ENCODE measurements around the gene KCNN2. TPM values are rescaled to one million over a fixed set of nuclear protein-coding genes. Genes with fewer than 3 reads are reported as not detected.

KCNN2 gene
- total and polyA plus RNA-seq, 2 of the 4 experiments (the other 2 are of a cell fraction) = 2.2 to 8.8 TPM

DNA sequence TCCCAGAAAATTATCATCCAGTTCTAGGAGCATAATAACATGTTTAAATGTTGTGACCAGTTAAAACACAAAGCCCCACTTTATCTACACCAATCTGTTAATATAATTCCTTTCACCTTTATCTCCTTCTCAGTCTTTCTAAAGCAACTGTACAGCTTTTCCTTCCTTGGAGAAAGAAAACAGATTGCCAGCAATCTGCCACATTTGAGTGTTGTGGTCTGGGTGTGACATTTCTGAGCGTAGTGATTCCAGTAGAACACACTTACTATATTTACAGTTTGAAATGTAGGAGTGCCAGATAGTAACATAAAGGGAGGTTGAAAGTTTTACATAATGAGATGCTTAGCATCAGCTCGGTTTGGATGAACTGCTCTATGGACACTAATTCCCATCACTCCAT is 76.1 kb downstream of the KCNN2 start:
- H4K8ac ChIP-seq (ENCODE audit: low read depth in 2 of 2, low read length in 2 of 2) = no peak overlapping the region
- ChIA-PET POLR2A (ENCODE audit: unreplicated experiment) (no interaction called here), CTCF (interaction anchor here (0.6 to 0.7 kb wide), 2 partner anchors 38 to 808 kb away, joined by 3 to 4 read pairs; no protein-coding TSS in a partner anchor)
- no peak overlapping the region for H3K4me3 ChIP-seq (ENCODE audit: insufficient read depth, low read depth, low read length)
- TF ChIP-seq CEBPB (IDR thresholded peaks at IDR 0.05; ENCODE audit: low read depth, low read length) = no peak
- TF ChIP-seq MAFK (IDR thresholded peaks at IDR 0.05; ENCODE audit: low read depth, low read length) = no peak
- TF ChIP-seq CHD1 (IDR thresholded peaks at IDR 0.05; ENCODE audit: low read depth, low read length) = no peak
- TF ChIP-seq, protein P1, sequence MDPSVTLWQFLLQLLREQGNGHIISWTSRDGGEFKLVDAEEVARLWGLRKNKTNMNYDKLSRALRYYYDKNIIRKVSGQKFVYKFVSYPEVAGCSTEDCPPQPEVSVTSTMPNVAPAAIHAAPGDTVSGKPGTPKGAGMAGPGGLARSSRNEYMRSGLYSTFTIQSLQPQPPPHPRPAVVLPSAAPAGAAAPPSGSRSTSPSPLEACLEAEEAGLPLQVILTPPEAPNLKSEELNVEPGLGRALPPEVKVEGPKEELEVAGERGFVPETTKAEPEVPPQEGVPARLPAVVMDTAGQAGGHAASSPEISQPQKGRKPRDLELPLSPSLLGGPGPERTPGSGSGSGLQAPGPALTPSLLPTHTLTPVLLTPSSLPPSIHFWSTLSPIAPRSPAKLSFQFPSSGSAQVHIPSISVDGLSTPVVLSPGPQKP (IDR thresholded peaks at IDR 0.05; ENCODE audit: borderline replicate concordance, low read depth, low read length) = no peak
- no peak for TF ChIP-seq POLR2A (IDR thresholded peaks at IDR 0.05; ENCODE audit: low read depth, low read length)
- TF ChIP-seq, protein P2, sequence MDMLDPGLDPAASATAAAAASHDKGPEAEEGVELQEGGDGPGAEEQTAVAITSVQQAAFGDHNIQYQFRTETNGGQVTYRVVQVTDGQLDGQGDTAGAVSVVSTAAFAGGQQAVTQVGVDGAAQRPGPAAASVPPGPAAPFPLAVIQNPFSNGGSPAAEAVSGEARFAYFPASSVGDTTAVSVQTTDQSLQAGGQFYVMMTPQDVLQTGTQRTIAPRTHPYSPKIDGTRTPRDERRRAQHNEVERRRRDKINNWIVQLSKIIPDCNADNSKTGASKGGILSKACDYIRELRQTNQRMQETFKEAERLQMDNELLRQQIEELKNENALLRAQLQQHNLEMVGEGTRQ (IDR thresholded peaks at IDR 0.05; ENCODE audit: low read depth, low read length) = no peak
- no peak for TF ChIP-seq FOS (IDR thresholded peaks at IDR 0.05; ENCODE audit: low read depth, low read length)
- TF ChIP-seq SMC3 (IDR thresholded peaks at IDR 0.05; ENCODE audit: low read depth, low read length) = no peak
- no peak for TF ChIP-seq BHLHE40 (IDR thresholded peaks at IDR 0.05; ENCODE audit: low read depth, low read length)
- TF ChIP-seq MXI1 (IDR thresholded peaks at IDR 0.05; ENCODE audit: borderline replicate concordance, low read depth, low read length) = no peak
- H2AK9ac ChIP-seq (replicated peaks; ENCODE audit: low read depth, low read length, poor library complexity) = no peak overlapping the region
- H2BK20ac ChIP-seq (ENCODE audit: low read depth, low read length) = no peak overlapping the region
- H3K23ac ChIP-seq (ENCODE audit: low read depth, low read length) = no peak overlapping the region
- dilution Hi-C loops (cut with HindIII; ENCODE audit: low sequenced_read_pairs, unreplicated experiment) = no loop called here
- in situ Hi-C loops (cut with MboI; ENCODE audit: low sequenced_read_pairs) = no loop called here
- H3K9me1 ChIP-seq (ENCODE audit: insufficient read depth, low read length) = no peaks in the 10 kb centered on the region
- H2AK5ac ChIP-seq (ENCODE audit: low read depth, low read length) = no peak overlapping the region
- H3K27me3 ChIP-seq (ENCODE audit: control insufficient read depth, insufficient read depth, low read length) = no peaks in the 10 kb centered on the region
- H3K4me1 ChIP-seq (ENCODE audit: control insufficient read depth, insufficient read depth, low read length) = peaks cover 1% of the 10 kb centered on the region; the same call in 1 of the 2 replicates
- no peak overlapping the region for H2BK120ac ChIP-seq (ENCODE audit: low read depth, low read length)
- no peaks in the 10 kb centered on the region for H3K9me3 ChIP-seq (ENCODE audit: control insufficient read depth, insufficient read depth, low read length)
- H2AFZ ChIP-seq (replicated peaks; ENCODE audit: low read length, poor library complexity) = no peak overlapping the region
- no peaks in the 10 kb centered on the region for H4K20me1 ChIP-seq (ENCODE audit: insufficient read depth, low read length)
- no peak overlapping the region for H2BK5ac ChIP-seq (ENCODE audit: low read depth, low read length, poor library complexity, severe bottlenecking)
- BruUV-seq (replicated peaks) = no TSS peak
- WGBS, 2 experiments (ENCODE audit: extremely low coverage in 2 of 2, insufficient read length in 1 of 2) = no CpG with 5 or more reads among the region's 2 CpGs
- intact Hi-C loops (cut with micrococcal nuclease) = no loop called here
- no peak for DNase-seq
- H3K18ac ChIP-seq (ENCODE audit: low read depth, low read length) = no peak overlapping the region
- no peak overlapping the region for H2BK15ac ChIP-seq (ENCODE audit: low read depth, low read length)
- H3K27ac ChIP-seq (ENCODE audit: insufficient read depth, low read length) = no peak overlapping the region
- no peak overlapping the region for H3K4me2 ChIP-seq (ENCODE audit: low read depth, low read length)
- no peak overlapping the region for H3K4ac ChIP-seq (ENCODE audit: low read depth, low read length)
- H3K79me1 ChIP-seq (ENCODE audit: low read depth in 1 of 2, low read length in 2 of 2) = no peaks in the 10 kb centered on the region
- no peak overlapping the region for H3K56ac ChIP-seq (ENCODE audit: extremely low read depth, insufficient read depth, low read length)
- no peak for ATAC-seq (ENCODE audit: low read depth)
- H4K5ac ChIP-seq (ENCODE audit: low read depth, low read length) = no peak overlapping the region
- no peak overlapping the region for H3K14ac ChIP-seq (replicated peaks; ENCODE audit: low read depth, low read length)
- no peak overlapping the region for H4K91ac ChIP-seq (ENCODE audit: insufficient read depth, low read depth, low read length)
- no peaks in the 10 kb centered on the region for H3K36me3 ChIP-seq (ENCODE audit: control insufficient read depth, insufficient read depth, low read length)
- H3K9ac ChIP-seq (ENCODE audit: low read depth, low read length) = no peak overlapping the region

Data from IMR-90 (cell line).